HepG2 (cell line): Measurements from ENCODE around the gene RILPL1.

Experiments used
- EZH2 ChIP-seq: conservative IDR thresholded peaks from 2 replicates; pipeline ENCODE4 v1.6.1; 2012; ENCODE audit warnings: mild to moderate bottlenecking, low read depth, low read length, moderate library complexity
- HDAC1 ChIP-seq: sonication (generic); formaldehyde crosslinking; IDR thresholded peaks from 2 replicates; pipeline ENCODE4 v1.5.1; 2020; ENCODE audit warnings: mild to moderate bottlenecking, missing genetic modification reagents
- TCF12 ChIP-seq, 2 experiments: fragments of 450-650 bp in 1 of 2; sonication (generic) in 1 of 2; formaldehyde crosslinking in 1 of 2; IDR thresholded peaks; 2 replicates each; pipeline versions ENCODE4 v1.6.1 to v1.8.0; 2017 to 2022; ENCODE audit warnings: antibody characterized with exemption in 1 of 2, mild to moderate bottlenecking in 1 of 2, missing genetic modification reagents in 1 of 2, moderate library complexity in 1 of 2
- ZFP41 ChIP-seq: sonication (generic); formaldehyde crosslinking; IDR thresholded peaks from 2 replicates; pipeline ENCODE4 v1.4.0; 2020; ENCODE audit warnings: mild to moderate bottlenecking, missing genetic modification reagents, borderline replicate concordance

GRCh38 chr12:123474485-123475245, 58.9 kb downstream of the RILPL1 start:
- TF ChIP-seq ZFP41 (CRISPR knock-in tag) (no peak), HDAC1 (CRISPR knock-in tag) (no peak), TCF12 (IDR thresholded peaks at IDR 0.05) (no peak), TCF12 (CRISPR knock-in tag; IDR thresholded peaks at IDR 0.05) (no peak), EZH2 (no peak)
